ENCODE data around the gene HEPHL1. TPM values are rescaled to one million over a fixed set of nuclear protein-coding genes. Genes with fewer than 3 reads are reported as not detected.
"Not testable (repeated sequence)": the region's sequence is repeated elsewhere in the genome, so short reads cannot be mapped to it uniquely, and the experiment has no call there.

HEPHL1 gene
- polyA plus RNA-seq, 3 donors: 0.13 to 0.49 (median 0.14) TPM

DNA sequence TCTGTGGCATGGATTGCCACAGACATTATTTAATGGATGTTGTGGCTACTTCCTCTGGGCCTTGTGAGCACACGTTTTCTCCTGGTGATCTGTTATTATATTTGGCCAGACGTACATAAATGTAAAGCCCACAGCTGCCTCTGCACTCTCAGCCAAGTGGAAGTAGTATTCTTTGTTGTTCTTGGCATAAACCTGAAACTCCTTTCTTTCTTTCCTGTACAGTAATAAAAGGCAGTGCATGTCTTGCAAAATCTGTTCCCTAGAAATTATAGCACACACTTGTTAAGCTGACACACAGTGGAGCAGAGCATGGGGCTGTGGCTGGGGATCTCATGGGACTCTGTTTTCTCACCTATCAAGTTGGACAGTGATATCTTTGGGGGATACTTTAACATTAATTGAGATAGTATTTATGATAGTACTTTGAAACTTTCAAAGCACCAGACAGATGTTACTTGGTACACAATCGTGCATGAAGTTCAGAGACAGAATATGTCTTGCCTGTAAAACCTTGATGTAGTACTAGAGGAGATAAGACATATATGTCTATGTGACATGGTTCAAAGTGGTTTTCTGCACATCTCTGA lies 128.4 kb downstream of the HEPHL1 start:
- DNase-seq (ENCODE audit: low read depth in 3 of 3, low spot score in 2 of 3): no peak

DNA sequence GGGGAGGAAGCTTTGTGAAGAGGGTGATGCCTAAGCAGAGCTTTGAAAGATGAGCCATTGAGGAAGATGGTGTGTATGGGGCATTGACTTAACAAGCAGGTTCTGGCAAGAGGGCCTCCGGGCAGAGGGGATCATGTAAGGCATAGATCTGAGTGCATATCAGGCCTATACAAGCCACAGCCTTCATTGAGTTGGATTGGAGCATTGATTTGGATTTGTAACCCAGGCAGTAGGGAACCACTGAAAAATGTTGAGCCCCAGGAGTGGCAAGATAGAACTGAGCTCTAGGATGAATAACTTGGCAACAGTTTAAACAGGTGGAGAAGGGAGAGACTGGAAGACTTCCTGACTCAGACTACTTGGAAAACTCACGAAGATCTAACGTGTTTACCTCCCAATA lies 128.9 kb downstream of the HEPHL1 start:
- no peak for DNase-seq (ENCODE audit: low read depth in 3 of 3, low spot score in 2 of 3)

DNA sequence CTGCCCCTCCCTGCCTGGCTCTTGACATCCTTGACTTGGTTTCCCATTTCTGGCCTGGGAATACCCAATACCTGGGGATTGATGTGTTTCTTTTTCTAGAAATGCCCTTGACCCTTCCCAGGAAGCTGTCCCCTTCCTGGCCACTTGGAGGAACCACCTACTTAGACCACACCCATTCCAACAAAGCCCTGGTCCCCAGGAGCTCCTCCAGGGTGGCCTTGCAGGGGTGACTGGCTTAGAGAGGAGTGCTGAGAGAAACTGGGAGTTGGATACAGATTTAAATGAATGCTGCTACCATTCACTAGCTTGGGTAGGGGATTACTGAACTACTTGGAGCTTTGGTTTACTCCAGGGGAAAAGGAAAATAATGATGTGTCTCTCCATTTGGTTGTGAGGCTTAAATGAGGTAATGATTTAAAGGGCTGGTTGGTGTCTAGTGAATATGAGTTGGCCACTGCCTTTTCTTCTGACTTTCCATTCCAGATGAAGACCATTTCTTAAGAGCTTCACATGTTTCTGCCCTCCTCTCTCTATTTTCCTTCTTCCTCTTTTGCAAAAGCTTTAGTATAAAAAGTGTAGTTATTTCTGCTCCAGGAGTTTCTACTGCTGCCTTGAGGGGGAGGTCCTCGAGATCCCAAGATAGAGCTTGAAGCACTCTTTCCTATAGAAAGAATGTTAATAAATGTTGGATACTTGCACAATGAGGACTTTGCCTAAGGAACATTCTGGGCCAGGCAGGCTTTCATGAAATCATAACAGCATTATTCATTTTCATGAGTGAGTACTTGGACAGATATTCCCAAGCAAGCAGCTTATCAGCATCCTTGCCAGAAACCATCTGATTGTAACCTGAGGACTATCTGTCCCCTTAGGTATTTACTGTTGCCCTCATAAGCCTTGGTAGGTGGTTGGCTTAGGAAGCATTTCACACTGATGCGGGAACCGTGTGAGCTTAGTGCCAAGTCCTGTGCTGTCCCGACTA lies 129.8 kb downstream of the HEPHL1 start:
- DNase-seq (ENCODE audit: low read depth in 3 of 3, low spot score in 2 of 3): no peak

DNA sequence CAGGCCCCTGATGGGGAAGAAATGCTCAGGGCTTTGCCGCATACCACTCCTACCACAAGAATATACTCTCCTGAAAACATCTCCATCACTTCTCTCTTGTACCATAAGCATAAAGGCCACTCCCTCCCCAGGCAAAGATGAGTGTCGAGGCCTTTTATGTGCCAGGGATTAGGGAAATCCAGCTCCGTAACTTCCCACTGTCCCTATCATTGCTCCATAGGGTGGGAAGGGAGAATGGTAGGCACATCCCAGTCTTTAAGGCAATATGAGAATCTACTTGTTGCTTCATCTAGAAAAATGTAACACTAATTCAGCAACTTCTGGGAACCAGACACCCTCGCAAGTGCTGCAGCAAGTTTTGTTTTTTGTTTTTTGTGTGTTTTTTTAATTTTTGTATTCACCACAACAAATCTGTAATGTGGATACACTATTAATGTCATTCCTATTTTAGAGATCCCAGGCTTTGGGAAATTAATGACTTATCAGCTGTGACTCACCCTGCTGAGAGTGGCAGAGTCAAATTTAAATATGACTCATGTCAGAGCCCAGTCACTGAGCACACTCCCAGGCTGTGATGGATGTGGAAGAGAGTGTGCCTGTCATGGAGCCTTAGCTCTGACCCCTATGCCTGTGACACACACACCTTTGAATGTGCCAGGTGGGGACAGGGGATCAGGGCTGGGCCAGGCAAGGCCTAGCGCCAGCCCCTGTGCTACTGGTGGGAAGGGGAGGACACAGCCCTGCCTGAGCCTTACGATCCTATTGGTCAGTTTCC lies 130.9 kb downstream of the HEPHL1 start:
- DNase-seq (ENCODE audit: low read depth in 3 of 3, low spot score in 2 of 3): no peak

DNA sequence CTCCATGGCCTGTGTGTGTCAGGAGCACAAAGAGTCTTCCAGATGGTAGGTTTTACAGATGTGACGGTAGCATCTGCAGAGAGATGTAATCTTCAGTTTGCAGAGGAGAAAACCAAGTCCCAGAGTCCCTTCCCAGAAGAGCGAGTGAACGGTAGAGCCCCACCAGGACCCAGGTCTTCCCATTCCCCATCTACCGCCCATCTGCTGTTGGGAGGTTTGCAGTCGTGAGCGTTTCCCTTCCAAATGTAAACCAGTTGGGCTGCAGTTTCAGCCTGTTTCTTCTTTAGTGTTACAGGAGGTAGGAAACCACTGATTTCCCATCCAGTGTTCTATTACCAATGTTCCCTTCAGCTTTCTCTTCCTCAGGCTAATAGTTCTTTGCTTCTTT lies 131.5 kb downstream of the HEPHL1 start:
- DNase-seq (ENCODE audit: low read depth in 3 of 3, low spot score in 2 of 3): no peak

DNA sequence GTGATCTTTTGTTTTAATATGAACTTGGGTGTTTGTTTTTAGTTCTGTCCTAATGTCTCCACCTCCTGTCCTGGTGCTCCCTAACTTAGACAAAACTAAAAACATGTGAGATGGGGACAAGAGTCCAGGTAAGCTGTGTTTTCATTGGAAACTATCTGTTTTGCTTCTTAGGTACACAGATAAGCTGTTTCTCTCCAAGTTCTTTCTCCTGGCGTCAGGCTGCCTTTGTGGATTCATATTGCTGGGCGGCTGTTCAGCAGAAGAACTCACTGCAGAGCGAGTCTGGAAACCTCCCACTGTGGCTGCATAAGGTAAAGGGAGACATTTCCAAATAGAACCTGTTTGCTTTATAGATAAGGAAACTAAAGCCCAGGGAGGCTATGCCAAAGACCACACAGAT lies 132.2 kb downstream of the HEPHL1 start:
- no peak for DNase-seq (ENCODE audit: low read depth in 3 of 3, low spot score in 2 of 3)

DNA sequence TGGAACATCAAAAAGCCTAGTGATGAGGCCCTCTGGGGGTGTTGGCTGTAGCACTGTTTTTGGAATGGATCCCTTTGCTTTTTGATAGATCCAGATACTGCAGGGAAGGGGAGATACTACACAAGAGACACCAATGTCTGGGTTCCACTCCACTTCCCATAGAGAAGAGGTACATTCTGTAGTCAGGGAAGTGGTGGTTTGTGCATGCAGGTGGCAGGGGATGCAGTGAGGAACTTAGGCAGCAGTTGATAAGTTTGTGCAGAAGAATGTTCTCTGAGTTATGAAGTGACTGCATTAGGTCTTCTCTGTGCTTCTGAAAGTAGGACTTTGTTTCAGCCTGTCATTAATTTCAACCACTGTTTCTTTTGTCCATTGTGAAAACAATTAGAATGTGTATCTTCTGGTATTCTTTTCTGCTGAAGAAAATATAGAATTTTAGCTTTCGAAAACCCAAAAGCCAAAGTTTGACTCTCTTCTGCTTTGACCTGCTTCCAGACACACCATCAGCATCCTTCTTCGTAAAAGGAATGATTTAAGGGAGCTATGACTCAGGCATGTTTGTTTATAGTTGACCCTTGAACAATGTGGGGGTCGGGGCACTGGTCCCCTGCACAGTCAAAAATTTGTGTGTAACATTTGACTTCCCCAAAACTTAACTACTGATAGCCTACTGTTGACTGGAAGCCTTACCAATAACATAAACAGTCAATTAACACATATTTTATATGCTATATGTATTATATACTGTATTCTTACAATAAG lies 133.1 kb downstream of the HEPHL1 start:
- no peak for DNase-seq (ENCODE audit: low read depth in 3 of 3, low spot score in 2 of 3)

DNA sequence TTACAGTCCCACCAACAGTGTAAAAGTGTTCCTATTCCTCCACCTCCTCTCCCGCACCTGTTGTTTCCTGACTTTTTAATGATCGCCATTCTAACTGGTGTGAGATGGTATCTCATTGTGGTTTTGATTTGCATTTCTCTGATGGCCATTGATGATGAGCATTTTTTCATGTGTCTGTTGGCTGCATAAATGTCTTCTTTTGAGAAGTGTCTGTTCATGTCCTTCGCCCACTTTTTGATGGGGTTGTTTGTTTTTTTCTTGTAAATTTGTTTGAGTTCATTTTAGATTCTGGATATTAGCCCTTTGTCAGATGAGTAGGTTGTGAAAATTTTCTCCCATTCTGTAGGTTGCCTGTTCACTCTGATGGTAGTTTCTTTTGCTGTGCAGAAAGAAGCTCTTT lies 136.2 kb downstream of the HEPHL1 start:
- DNase-seq (ENCODE audit: low read depth in 3 of 3, low spot score in 2 of 3): not testable (repeated sequence)

Other genes with a start within 250 kb of the HEPHL1 start
- gene MED17, start 237.1 kb upstream of the HEPHL1 start, polyA plus RNA-seq (ENCODE audit: insufficient read length in 3 of 3): 10 to 100 TPM; 33.2 to 38.2 (median 34.4) TPM
- 1 to 10 TPM; 1.2 to 2.9 (median 2.5) TPM for gene VSTM5, start 170.7 kb upstream of the HEPHL1 start, polyA plus RNA-seq (ENCODE audit: insufficient read length in 3 of 3)
- 10 to 100 TPM; 25.4 to 27.9 (median 27.6) TPM for gene PANX1, start 107.5 kb downstream of the HEPHL1 start, polyA plus RNA-seq (ENCODE audit: insufficient read length in 3 of 3)